Neural cell (in vitro differentiated cells): Measurements from ENCODE around the gene PCDHA6. TPM values are rescaled to one million over a fixed set of nuclear protein-coding genes. Genes with fewer than 3 reads are reported as not detected.
"Not testable (repeated sequence)": the region's sequence is repeated elsewhere in the genome, so short reads cannot be mapped to it uniquely, and the experiment has no call there.

ENCODE experiments used
- H2AFZ ChIP-seq: fragments of 200-600, 300-800 bp; sonication (generic), shearing (Covaris generic); 2 replicates; pipeline ENCODE4 v1.6.0; 2014; ENCODE audit warnings: low read depth, mild to moderate bottlenecking, antibody characterized with exemption, low read length, moderate library complexity
- H3F3A ChIP-seq: fragments of 200-600 bp; shearing (Covaris generic); 2 replicates; pipeline ENCODE4 v1.6.1; 2016; ENCODE audit warnings: mild to moderate bottlenecking, moderate library complexity, mixed read lengths, antibody characterized with exemption, low read length; ENCODE audit not compliant: insufficient read depth, poor library complexity, severe bottlenecking
- H3K27ac ChIP-seq: fragments of 200-600, 300-800 bp; sonication (generic), shearing (Covaris generic); 2 replicates; pipeline ENCODE4 v1.5.1; 2014; ENCODE audit warnings: mild to moderate bottlenecking, low read length, moderate library complexity
- H3K27me3 ChIP-seq: fragments of 300-800, 200-600 bp; sonication (generic), shearing (Covaris generic); 2 replicates; pipeline ENCODE4 v1.6.0; 2014; ENCODE audit warnings: mild to moderate bottlenecking, low read depth, low read length, moderate library complexity; ENCODE audit not compliant: insufficient read depth
- H3K36me3 ChIP-seq: fragments of 300-800, 200-600 bp; sonication (generic), shearing (Covaris generic); 2 replicates; pipeline ENCODE4 v1.5.1; 2014; ENCODE audit warnings: mild to moderate bottlenecking, antibody characterized with exemption, low read length, moderate library complexity; ENCODE audit not compliant: insufficient read depth
- H3K4me2 ChIP-seq: fragments of 300-800, 200-600 bp; sonication (generic), shearing (Covaris generic); 2 replicates; pipeline ENCODE4 v1.6.0; 2014; ENCODE audit warnings: mild to moderate bottlenecking, low read length
- H3K4me3 ChIP-seq: fragments of 300-800, 200-600 bp; sonication (generic), shearing (Covaris generic); 2 replicates; pipeline ENCODE4 v1.5.1; 2014; ENCODE audit warnings: mild to moderate bottlenecking, low read length, moderate library complexity
- H3K79me2 ChIP-seq: fragments of 200-600 bp; shearing (Covaris generic); replicated peaks from 2 replicates; pipeline ENCODE4 v1.6.0; 2014; ENCODE audit warnings: mild to moderate bottlenecking, low read length, moderate library complexity; ENCODE audit not compliant: insufficient read depth
- H3K9ac ChIP-seq: fragments of 300-800, 200-600 bp; sonication (generic), shearing (Covaris generic); 2 replicates; pipeline ENCODE4 v1.6.1; 2016; ENCODE audit warnings: mild to moderate bottlenecking, low read length, mixed read lengths
- H3K9me2 ChIP-seq: fragments of 200-600 bp; shearing (Covaris generic); 2 replicates; pipeline ENCODE4 v1.6.1; 2016; ENCODE audit warnings: mild to moderate bottlenecking, low read length, mixed read lengths; ENCODE audit not compliant: insufficient read depth
- H3K9me3 ChIP-seq: fragments of 200-600, 300-800 bp; sonication (generic), shearing (Covaris generic); 2 replicates; pipeline ENCODE4 v1.6.1; 2016; ENCODE audit warnings: mild to moderate bottlenecking, mixed run types, low read length, moderate library complexity, mixed read lengths
- H4K20me1 ChIP-seq: fragments of 200-600 bp; shearing (Covaris generic); 2 replicates; pipeline ENCODE4 v1.6.1; 2016; ENCODE audit warnings: mild to moderate bottlenecking, mixed run types; ENCODE audit not compliant: insufficient read depth
- CTCF ChIP-seq: fragments of 450-650 bp; IDR thresholded peaks from 2 replicates; pipeline ENCODE4 v1.5.1; 2014; ENCODE audit warnings: antibody characterized with exemption, mild to moderate bottlenecking, moderate library complexity; ENCODE audit not compliant: poor library complexity, severe bottlenecking
- EP300 ChIP-seq: fragments of 450-650 bp; conservative IDR thresholded peaks from 2 replicates; pipeline ENCODE4 v1.6.1; 2014; ENCODE audit warnings: antibody characterized with exemption, mild to moderate bottlenecking, moderate library complexity; ENCODE audit not compliant: poor library complexity, severe bottlenecking
- EZH2 ChIP-seq: fragments of 200-600, 300-800 bp; shearing (Covaris generic), sonication (generic); IDR thresholded peaks from 2 replicates; pipeline ENCODE4 v1.6.1; 2014; ENCODE audit warnings: antibody characterized with exemption, low read length, borderline replicate concordance, mild to moderate bottlenecking; ENCODE audit not compliant: insufficient read depth, poor library complexity, severe bottlenecking
- MXI1 ChIP-seq: fragments of 450-650 bp; conservative IDR thresholded peaks from 2 replicates; pipeline ENCODE4 v1.6.1; 2014; ENCODE audit warnings: antibody characterized with exemption, mild to moderate bottlenecking; ENCODE audit not compliant: poor library complexity, severe bottlenecking
- POLR2AphosphoS5 ChIP-seq: IDR thresholded peaks from 2 replicates; pipeline ENCODE4 v1.6.1; 2012
- RAD21 ChIP-seq: fragments of 450-650 bp; conservative IDR thresholded peaks from 2 replicates; pipeline ENCODE4 v1.6.1; 2014; ENCODE audit warnings: antibody characterized with exemption, mild to moderate bottlenecking, moderate library complexity
- REST ChIP-seq: IDR thresholded peaks from 2 replicates; pipeline ENCODE4 v1.6.1; 2012; ENCODE audit warnings: borderline replicate concordance
- SMC3 ChIP-seq: fragments of 450-650 bp; conservative IDR thresholded peaks from 2 replicates; pipeline ENCODE4 v1.6.1; 2014; ENCODE audit warnings: antibody characterized with exemption, mild to moderate bottlenecking, moderate library complexity; ENCODE audit not compliant: poor library complexity
- TAF1 ChIP-seq: IDR thresholded peaks from 2 replicates; pipeline ENCODE4 v1.6.1; 2012; ENCODE audit warnings: low read depth
- polyA plus RNA-seq: library from polyadenylated mRNA; depleted of rRNA; stranded (reverse); fragments of >200 nt; gene quantifications from 2 replicates; pipeline ENCODE4 v1.2.3, GENCODE V29; 2014

PCDHA6 gene
- polyA plus RNA-seq, 1 donor from 2014 or later: 3.6 TPM

GRCh38 chr5:140785905-140786686 lies 41.7 kb upstream of the PCDHA6 start, which contains the start of gene PCDHA1:
Gene PCDHA1 (plus strand): TSS chr5:140786140.
- H3K9me3 ChIP-seq: peaks cover 41% of the 10 kb centered on the region
- H3K36me3 ChIP-seq: no peaks in the 10 kb centered on the region
- H3K4me3 ChIP-seq: no peak within 1 kb of the TSS
- TF ChIP-seq MXI1 (no peak), CTCF (no peak), POLR2AphosphoS5 (no peak), SMC3 (no peak), EP300 (no peak), EZH2 (no peak), RAD21 (no peak), TAF1 (no peak), REST (no peak)
- no peaks in the 10 kb centered on the region for H4K20me1 ChIP-seq
- H3K9me2 ChIP-seq: no peaks in the 10 kb centered on the region
- no peak within 1 kb of the TSS for H3K4me2 ChIP-seq
- H3K27ac ChIP-seq: no peak within 1 kb of the TSS
- H3F3A ChIP-seq: no peaks in the 10 kb centered on the region
- no peaks in the 10 kb centered on the region for H3K79me2 ChIP-seq
- H3K27me3 ChIP-seq: no peaks in the 10 kb centered on the region
- H2AFZ ChIP-seq: no peak within 1 kb of the TSS
- H3K9ac ChIP-seq: no peak within 1 kb of the TSS

GRCh38 chr5:140787422-140787821 lies 40.3 kb upstream of the PCDHA6 start:
- H3K27ac ChIP-seq, H3K79me2 ChIP-seq, H3K36me3 ChIP-seq, H3K27me3 ChIP-seq, H3K9ac ChIP-seq, H4K20me1 ChIP-seq, H2AFZ ChIP-seq, H3K9me2 ChIP-seq, H3F3A ChIP-seq, H3K4me2 ChIP-seq, H3K4me3 ChIP-seq: not testable (repeated sequence)
- peaks cover 44% of the 10 kb centered on the region for H3K9me3 ChIP-seq

- not testable (repeated sequence) for H3K79me2 ChIP-seq, H3K27me3 ChIP-seq, H4K20me1 ChIP-seq, H3K36me3 ChIP-seq, H3K9me2 ChIP-seq, H3K9ac ChIP-seq, H3K4me2 ChIP-seq, H2AFZ ChIP-seq, H3K27ac ChIP-seq, H3F3A ChIP-seq, H3K4me3 ChIP-seq
- H3K9me3 ChIP-seq: peaks cover 45% of the 10 kb centered on the region
Measured at GRCh38 chr5:140787849-140788504, 39.8 kb upstream of the PCDHA6 start.
